AG20443 (cell line): ENCODE measurements around the gene PACS2.

Source experiments
- DNase-seq: peaks from one replicate; pipeline ENCODE4 v3.0.0; 2012; ENCODE audit warnings: low spot score, mixed read lengths

The PACS2 gene

GRCh38 chr14:105408592-105408991 is 94.0 kb downstream of the PACS2 start:
- DNase-seq, result no peak

GRCh38 chr14:105409364-105409763 is 94.8 kb downstream of the PACS2 start:
- DNase-seq, result no peak

- DNase-seq, result peak; percentile 6
These were observed 96.1 kb downstream of the PACS2 start for GRCh38 chr14:105410642-105411016.

GRCh38 chr14:105411017-105411941 is 96.7 kb downstream of the PACS2 start:
- DNase-seq, result peak; percentile 94

GRCh38 chr14:105411985-105412770 is 97.6 kb downstream of the PACS2 start:
- peak; percentile 16 for DNase-seq

- no peak for DNase-seq
These were observed 98.4 kb downstream of the PACS2 start for GRCh38 chr14:105412771-105413543.

GRCh38 chr14:105413544-105413886 is 99.0 kb downstream of the PACS2 start:
- DNase-seq, result no peak

GRCh38 chr14:105414456-105415371 is 100.2 kb downstream of the PACS2 start:
- peak; percentile 89 for DNase-seq

- DNase-seq, result no peak
These were observed 101.2 kb downstream of the PACS2 start for GRCh38 chr14:105415481-105416428.

- DNase-seq, result no peak
These were observed 102.1 kb downstream of the PACS2 start for GRCh38 chr14:105416671-105417070.

GRCh38 chr14:105417690-105418121 is 103.2 kb downstream of the PACS2 start:
- no peak for DNase-seq

GRCh38 chr14:105418269-105419194 is 104.0 kb downstream of the PACS2 start:
- DNase-seq, result peak; percentile 7

GRCh38 chr14:105419195-105420091 is 104.9 kb downstream of the PACS2 start, which contains the start of gene MTA1:
TSS of gene MTA1 (plus strand) at chr14:105419827. CDS start at chr14:105420036, 209 bp downstream.
- DNase-seq, result peak; percentile 90

GRCh38 chr14:105420101-105420973 is 105.8 kb downstream of the PACS2 start:
- peak; percentile 40 for DNase-seq

- DNase-seq, result no peak
These were observed 106.6 kb downstream of the PACS2 start for GRCh38 chr14:105420974-105421674.
